UCSD-AML1 (cell line): ENCODE results near the gene GATC.
"Not testable (repeated sequence)": the region's sequence is repeated elsewhere in the genome, so short reads cannot be mapped to it uniquely, and the experiment has no call there.

Source experiments
- DNase-seq: peaks from one replicate; lab custom pipeline; 2025; ENCODE audit not compliant: unreplicated experiment; lab: John Stamatoyannopoulos, UW

The GATC gene

GRCh38 chr12:120432772-120433525, 13.3 kb upstream of the GATC start:
- no peak for DNase-seq

DNA sequence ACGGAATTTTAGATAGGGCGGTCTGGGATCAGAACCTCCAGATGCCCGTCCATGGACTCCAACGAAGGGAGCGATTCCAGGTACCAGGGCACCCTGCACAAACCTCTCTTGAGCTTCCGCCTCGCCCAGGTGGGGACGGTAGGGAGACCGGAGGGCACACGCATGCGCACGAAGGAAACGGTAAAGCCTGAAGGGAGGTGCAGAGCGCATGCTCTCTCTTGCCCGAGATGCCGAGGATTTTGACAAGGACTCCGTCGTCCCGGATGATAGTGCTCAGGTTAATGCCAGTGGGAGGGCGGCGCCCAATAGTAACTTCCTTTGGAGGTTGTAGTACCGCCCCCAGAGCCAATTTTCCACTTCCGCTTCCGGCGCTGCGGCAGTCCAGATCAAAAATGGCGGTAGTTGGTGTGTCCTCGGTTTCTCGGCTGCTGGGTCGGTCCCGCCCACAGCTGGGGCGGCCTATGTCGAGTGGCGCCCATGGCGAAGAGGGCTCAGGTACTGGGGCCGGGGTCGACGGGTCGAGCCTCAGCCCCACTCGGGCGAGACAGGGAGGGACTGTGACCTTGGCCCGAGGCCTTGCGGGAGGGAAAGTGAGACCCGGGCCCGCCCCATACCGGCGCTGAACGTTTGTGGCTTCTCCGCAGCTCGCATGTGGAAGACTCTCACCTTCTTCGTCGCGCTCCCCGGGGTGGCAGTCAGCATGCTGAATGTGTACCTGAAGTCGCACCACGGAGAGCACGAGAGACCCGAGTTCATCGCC, 8.3 kb upstream of the GATC start, which contains the start of gene COX6A1:
COX6A1 (plus strand) TSS at position 379 of the 760 bp plus-strand sequence; CDS start at position 393, 14 bp downstream.
- peak; percentile 95 for DNase-seq

DNA sequence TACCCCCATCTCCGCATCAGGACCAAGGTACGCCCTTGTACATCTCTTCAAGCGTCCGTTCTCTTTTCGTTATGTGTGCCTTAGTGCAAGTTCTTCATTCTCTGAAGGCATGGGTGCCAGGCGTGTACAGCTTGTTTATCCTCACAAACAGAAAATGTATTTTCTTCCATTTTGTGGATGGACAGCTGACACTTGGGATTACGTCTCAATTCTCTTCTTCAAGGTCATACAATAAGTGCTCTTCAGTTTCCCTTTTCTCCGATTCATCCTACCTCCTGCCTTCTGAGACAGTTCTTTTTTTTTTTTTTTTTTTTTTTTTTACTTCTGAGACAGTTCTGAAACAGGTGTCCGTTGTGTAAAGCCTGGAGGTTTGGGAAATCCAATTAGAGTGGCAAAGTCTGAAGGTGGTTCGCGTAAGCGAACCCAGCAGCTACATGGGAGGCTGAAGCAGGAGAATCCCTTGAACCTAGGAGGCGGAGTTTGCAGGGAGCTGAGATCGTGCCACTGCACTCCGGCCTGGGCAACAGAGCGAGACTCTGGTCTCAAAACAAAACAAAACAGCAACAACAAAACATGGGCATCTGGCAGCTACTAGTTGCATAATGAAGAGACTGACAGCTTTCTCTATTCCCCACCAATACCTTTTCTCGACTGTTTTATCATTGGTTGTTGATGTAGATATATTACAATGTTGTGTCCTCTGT, 7.6 kb upstream of the GATC start:
- no peak for DNase-seq

DNA sequence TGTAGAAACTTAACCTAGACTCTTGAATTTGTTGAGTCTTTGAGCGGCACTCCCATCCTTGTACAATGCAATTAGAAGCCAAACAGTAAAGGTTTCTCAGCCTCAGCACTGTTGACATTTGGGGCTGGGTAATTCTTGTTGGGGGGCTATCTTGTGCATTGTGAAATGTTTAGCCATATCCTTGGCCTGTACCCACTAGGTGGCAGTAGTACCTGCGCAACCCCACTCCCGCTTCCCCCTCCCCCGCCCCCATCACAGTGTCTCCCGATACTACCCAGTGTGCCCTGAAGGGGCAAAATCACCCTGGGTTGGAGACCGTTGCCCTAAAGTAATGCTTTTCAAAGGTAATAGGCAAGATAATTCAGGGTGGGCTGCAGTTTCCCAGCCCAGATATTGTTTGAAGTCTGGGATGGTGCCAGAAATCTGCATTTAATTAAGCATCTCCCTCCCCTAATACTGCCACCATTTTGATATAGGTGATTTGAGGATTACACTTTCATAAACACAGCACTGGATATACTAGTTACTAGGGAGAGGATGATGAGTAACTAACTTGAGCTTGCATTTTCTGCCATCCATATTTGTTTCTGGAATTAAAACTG, 6.5 kb upstream of the GATC start:
- DNase-seq = peak; percentile 56

DNA sequence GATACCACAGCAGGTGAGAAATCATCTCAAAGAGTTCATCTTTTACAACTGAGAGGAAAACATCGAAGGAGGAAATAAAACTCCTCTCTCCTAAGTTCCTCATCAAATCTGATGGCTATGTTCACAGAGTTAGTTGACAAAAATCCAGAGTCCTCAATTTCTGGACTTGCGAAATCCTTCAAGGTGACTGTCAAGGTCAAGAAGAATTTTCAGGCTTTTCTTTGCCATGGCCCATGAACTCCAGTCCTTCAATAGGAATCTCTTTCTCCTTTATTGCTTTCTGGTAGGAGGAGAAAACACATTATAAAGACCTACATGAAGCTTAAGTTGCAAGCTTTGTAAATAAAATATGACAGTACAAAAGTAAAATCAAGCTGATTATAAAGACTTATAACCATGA, 1.6 kb upstream of the GATC start:
- DNase-seq = no peak

DNA sequence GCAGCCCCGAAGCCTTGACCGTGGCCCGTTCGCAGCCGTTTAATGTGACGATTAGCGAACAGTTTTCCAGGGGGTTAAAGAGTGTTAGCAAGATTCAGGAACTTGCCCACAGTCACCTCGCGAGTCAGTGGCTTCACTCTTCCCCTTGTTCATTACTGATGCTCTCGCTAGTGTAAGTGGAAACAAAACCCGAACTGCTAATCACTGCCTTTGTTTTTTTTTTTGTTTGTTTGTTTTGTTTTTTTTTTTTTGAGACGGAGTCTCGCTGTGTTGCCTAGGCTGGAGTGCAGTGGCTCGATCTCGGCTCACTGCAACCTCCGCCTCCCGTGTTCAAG, 567 bp downstream of the GATC start:
- DNase-seq = not testable (repeated sequence)

- DNase-seq = no peak
Observed at GRCh38 chr12:120447992-120448391, 1.7 kb downstream of the GATC start.

DNA sequence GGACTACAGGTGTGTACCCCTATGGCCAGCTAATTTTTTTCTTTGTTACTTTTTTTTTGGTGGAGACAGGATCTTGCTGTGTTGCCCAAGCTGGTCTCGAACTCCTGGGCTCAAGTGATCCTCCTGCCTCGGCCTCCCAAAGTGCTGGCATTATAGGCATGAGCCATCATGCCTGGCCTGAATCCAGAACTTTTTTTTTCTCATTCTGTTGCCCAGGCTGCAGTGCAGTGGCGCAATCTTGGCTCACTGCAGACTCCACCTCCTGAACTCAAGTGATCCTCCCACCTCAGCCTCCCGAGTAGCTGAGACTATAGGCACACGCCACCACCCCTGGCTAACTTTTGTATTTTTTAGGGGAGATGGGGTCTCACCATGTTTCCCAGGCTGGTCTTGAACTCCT, 6.3 kb downstream of the GATC start:
- DNase-seq = not testable (repeated sequence)

- DNase-seq = no peak
Observed at GRCh38 chr12:120453060-120453750, 7.0 kb downstream of the GATC start.

GRCh38 chr12:120453977-120454376, 7.7 kb downstream of the GATC start:
- DNase-seq = no peak

- DNase-seq = no peak
Observed at GRCh38 chr12:120455302-120455701, 9.1 kb downstream of the GATC start.

- no peak for DNase-seq
Observed at GRCh38 chr12:120457133-120457532, 10.9 kb downstream of the GATC start.

DNA sequence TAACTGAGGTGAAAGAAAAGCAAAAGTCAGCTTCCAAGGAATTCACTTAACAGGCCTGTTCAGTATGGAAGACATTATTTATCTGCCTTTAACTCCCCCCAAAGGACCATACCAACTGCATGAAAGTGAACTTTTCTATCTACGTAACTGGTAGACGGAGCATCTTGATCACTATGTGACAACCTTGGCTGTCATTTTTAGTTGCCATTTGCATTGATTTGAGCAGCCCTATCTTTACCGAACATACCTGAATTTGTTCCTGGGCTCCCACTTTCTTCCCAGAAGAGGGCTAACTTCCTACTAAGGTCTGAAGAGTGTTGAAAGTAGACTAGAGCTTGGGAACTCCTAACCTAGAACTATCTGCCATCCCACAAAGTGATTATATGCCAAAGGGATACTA, 13.9 kb downstream of the GATC start:
- no peak for DNase-seq

GRCh38 chr12:120462099-120462640, 15.9 kb downstream of the GATC start:
- DNase-seq = no peak

- no peak for DNase-seq
Observed at GRCh38 chr12:120463712-120464111, 17.5 kb downstream of the GATC start.

DNA sequence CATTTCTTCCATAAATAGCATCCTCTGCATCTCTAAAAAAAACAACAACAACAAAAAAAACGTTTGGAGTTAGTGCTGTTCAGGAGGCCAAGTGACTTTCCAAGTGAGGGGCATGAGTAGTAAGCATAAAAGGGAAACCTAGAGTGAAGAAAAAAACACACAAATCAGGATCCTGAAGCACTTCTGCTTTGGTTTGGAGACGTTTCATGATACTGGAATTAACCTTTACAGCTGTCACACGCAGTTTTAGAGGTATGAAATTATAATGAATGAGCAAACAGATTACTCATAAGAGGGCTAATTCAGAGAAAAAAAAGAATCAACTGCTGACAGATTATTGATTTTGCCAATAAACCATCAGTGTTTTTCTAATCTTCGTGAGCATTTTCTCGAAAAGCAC, 19.5 kb downstream of the GATC start:
- DNase-seq = no peak

GRCh38 chr12:120466560-120467315, 20.5 kb downstream of the GATC start:
- peak; percentile 38 for DNase-seq

DNA sequence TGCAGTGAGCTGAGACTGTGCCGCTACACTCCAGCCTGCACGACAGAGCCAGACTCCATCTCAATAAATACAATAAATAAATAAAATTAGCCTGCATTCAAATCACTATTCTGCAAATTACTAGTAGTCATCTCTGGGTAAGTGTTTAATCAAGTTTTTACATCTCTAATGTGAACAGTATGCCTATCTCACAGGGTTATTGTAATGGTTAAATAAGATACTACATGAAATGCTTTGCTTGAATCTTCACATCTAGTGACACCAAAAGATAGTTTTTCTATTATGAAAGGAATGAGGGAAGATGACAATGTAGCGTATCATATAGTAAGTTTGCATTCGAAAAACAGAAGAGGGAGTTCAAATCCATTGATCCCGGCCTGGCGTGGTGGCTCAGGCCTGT, 21.2 kb downstream of the GATC start:
- no peak for DNase-seq

- DNase-seq = peak; percentile 36
Observed at GRCh38 chr12:120468325-120468820, 22.1 kb downstream of the GATC start.
